Astrocyte (in vitro differentiated cells and primary cell): ENCODE measurements around the gene ADD1.

Experiments
- CTCF ChIP-seq: IDR thresholded peaks from 2 replicates; pipeline ENCODE4 v1.5.1; 2011; ENCODE audit warnings: low read depth, mild to moderate bottlenecking, inconsistent platforms, low read length, moderate library complexity; ENCODE audit not compliant: insufficient read depth
- EZH2 ChIP-seq: IDR thresholded peaks from 2 replicates; pipeline ENCODE4 v1.6.1; 2012; ENCODE audit warnings: mild to moderate bottlenecking, low read length, inconsistent platforms; ENCODE audit not compliant: insufficient read depth

- TF ChIP-seq EZH2 (no peak), CTCF (no peak)
Observed at GRCh38 chr4:2829321-2829932, 14.2 kb upstream of the ADD1 start.
